Chondrocyte (in vitro differentiated cells): Measurements from ENCODE around the gene HNRNPA0. TPM values are rescaled to one million over a fixed set of nuclear protein-coding genes. Genes with fewer than 3 reads are reported as not detected.
"Not testable (repeated sequence)": the region's sequence is repeated elsewhere in the genome, so short reads cannot be mapped to it uniquely, and the experiment has no call there.

Experiments
- DNase-seq: peaks from one replicate; pipeline ENCODE4 v3.0.0; 2021; ENCODE audit warnings: mixed read lengths, low spot score
- H3K27ac Mint-ChIP-seq: one replicate; pipeline ENCODE4 v1.8.0; 2021; ENCODE audit warnings: mild to moderate bottlenecking, moderate library complexity, mixed read lengths; ENCODE audit not compliant: unreplicated experiment
- H3K27me3 Mint-ChIP-seq: 2 replicates; pipeline ENCODE4 v1.8.0; 2021; ENCODE audit warnings: low read depth, mixed read lengths
- H3K36me3 Mint-ChIP-seq: 2 replicates; pipeline ENCODE4 v1.8.0; 2021; ENCODE audit warnings: low read depth, mixed read lengths
- H3K4me1 Mint-ChIP-seq: 2 replicates; pipeline ENCODE4 v1.8.0; 2021; ENCODE audit warnings: low read depth, mild to moderate bottlenecking, mixed read lengths
- H3K4me3 Mint-ChIP-seq: one replicate; pipeline ENCODE4 v1.8.0; 2021; ENCODE audit warnings: mild to moderate bottlenecking, moderate library complexity, mixed read lengths; ENCODE audit not compliant: unreplicated experiment
- H3K9me3 Mint-ChIP-seq: 2 replicates; pipeline ENCODE4 v1.8.0; 2021; ENCODE audit warnings: low read depth, mixed read lengths
- total RNA-seq: library from RNA; stranded (reverse); gene quantifications from 3 replicates; pipeline ENCODE4 v1.2.1, GENCODE V29; 2021
- TF ChIP-seq, protein P1 (sequence below): fragments of 200-600 bp; sonication (generic); IDR thresholded peaks from 2 replicates; pipeline ENCODE4 v1.5.0; 2021; ENCODE audit warnings: antibody characterized with exemption, mild to moderate bottlenecking, moderate library complexity

HNRNPA0 gene
- total RNA-seq, 1 donor from 2014 or later: 35.0 TPM

GRCh38 chr5:137782055-137782454, 27.9 kb upstream of the HNRNPA0 start:
- TF ChIP-seq, protein P1, sequence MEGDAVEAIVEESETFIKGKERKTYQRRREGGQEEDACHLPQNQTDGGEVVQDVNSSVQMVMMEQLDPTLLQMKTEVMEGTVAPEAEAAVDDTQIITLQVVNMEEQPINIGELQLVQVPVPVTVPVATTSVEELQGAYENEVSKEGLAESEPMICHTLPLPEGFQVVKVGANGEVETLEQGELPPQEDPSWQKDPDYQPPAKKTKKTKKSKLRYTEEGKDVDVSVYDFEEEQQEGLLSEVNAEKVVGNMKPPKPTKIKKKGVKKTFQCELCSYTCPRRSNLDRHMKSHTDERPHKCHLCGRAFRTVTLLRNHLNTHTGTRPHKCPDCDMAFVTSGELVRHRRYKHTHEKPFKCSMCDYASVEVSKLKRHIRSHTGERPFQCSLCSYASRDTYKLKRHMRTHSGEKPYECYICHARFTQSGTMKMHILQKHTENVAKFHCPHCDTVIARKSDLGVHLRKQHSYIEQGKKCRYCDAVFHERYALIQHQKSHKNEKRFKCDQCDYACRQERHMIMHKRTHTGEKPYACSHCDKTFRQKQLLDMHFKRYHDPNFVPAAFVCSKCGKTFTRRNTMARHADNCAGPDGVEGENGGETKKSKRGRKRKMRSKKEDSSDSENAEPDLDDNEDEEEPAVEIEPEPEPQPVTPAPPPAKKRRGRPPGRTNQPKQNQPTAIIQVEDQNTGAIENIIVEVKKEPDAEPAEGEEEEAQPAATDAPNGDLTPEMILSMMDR: no peak
- H3K4me1 Mint-ChIP-seq: no peaks in the 10 kb centered on the region
- H3K27me3 Mint-ChIP-seq: peaks cover 51% of the 10 kb centered on the region
- no peak overlapping the region for H3K4me3 Mint-ChIP-seq
- DNase-seq: no peak
- peaks cover 2% of the 10 kb centered on the region for H3K9me3 Mint-ChIP-seq
- H3K36me3 Mint-ChIP-seq: peaks cover 9% of the 10 kb centered on the region
- no peak overlapping the region for H3K27ac Mint-ChIP-seq

GRCh38 chr5:137778772-137779564, 24.8 kb upstream of the HNRNPA0 start:
- Mint-ChIP-seq H3K4me3 (no peak overlapping the region), H3K27me3 (peaks cover 34% of the 10 kb centered on the region), H3K27ac (no peak overlapping the region), H3K36me3 (no peaks in the 10 kb centered on the region), H3K4me1 (no peaks in the 10 kb centered on the region), H3K9me3 (no peaks in the 10 kb centered on the region)
- no peak for DNase-seq
- TF ChIP-seq, protein P1: peak; percentile 96

DNA sequence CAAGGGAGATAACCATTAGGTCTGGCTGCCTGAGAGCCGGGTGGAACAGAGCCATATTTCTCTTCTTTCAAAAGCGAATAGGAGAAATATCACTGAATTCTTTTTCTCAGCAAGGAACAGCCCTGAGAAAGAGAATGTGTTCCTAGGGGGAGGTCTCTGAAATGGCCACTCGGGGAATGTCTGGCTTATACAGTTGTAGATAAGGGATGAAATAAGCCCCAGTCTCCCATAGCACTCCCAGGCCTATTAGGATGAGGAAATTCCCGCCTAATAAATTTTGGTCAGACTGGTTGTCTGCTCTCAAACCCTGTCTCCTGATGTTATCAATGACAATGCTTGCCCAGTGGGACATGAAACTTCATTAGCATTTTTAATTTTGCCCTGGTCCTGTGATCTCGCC, 13.8 kb upstream of the HNRNPA0 start:
- H3K36me3 Mint-ChIP-seq, H3K27ac Mint-ChIP-seq, H3K4me1 Mint-ChIP-seq, DNase-seq, H3K4me3 Mint-ChIP-seq: not testable (repeated sequence)
- H3K9me3 Mint-ChIP-seq: peaks cover 29% of the 10 kb centered on the region
- H3K27me3 Mint-ChIP-seq: peaks cover 12% of the 10 kb centered on the region

DNA sequence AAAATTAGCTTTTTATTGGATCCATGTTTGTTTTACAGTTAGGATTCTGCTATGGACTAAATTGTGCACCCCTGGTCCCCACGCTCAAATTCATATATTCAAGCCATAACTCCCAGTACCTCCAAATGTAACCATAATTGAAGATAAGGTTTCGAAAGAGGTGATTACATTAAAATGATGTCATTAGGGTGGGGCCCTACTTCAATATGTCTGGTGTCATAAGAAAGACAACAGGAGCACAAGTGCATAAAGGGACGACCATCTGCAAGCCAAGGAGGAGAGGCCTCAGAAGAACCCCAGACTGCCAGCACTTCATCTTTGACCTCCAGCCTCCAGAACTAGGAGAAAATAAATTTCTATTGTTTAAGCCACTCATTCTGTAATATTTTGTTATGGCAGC, 7.4 kb upstream of the HNRNPA0 start:
- H3K4me1 Mint-ChIP-seq: no peaks in the 10 kb centered on the region
- peaks cover 11% of the 10 kb centered on the region for H3K27me3 Mint-ChIP-seq
- H3K9me3 Mint-ChIP-seq: no peaks in the 10 kb centered on the region
- no peaks in the 10 kb centered on the region for H3K36me3 Mint-ChIP-seq
- H3K27ac Mint-ChIP-seq: no peak overlapping the region
- TF ChIP-seq, protein P1: no peak
- H3K4me3 Mint-ChIP-seq: no peak overlapping the region
- DNase-seq: no peak

- Mint-ChIP-seq H3K27me3 (peaks cover 12% of the 10 kb centered on the region), H3K4me3 (no peak overlapping the region), H3K4me1 (no peaks in the 10 kb centered on the region), H3K36me3 (no peaks in the 10 kb centered on the region), H3K9me3 (no peaks in the 10 kb centered on the region), H3K27ac (no peak overlapping the region)
- TF ChIP-seq, protein P1: no peak
- no peak for DNase-seq
These were observed 6.8 kb upstream of the HNRNPA0 start for GRCh38 chr5:137760719-137761516.
